ENCODE results near the gene NEK2.

Gene NEK2

GRCh38 chr1:211625040-211625439, 50.4 kb downstream of the NEK2 start:
- no peak for TF ChIP-seq ZNF8 (CRISPR knock-in tag; IDR thresholded peaks at IDR 0.05)
- no peak for TF ChIP-seq SNAI2 (CRISPR knock-in tag; IDR thresholded peaks at IDR 0.05)
- no peak for TF ChIP-seq BACH2 (CRISPR knock-in tag; IDR thresholded peaks at IDR 0.05; ENCODE audit: borderline replicate concordance)
- no peak for TF ChIP-seq CREB5 (CRISPR knock-in tag; IDR thresholded peaks at IDR 0.05; ENCODE audit: low read depth)
- TF ChIP-seq PPARA (CRISPR knock-in tag; IDR thresholded peaks at IDR 0.05; ENCODE audit: borderline replicate concordance), result no peak
- no peak for TF ChIP-seq ZNF70 (CRISPR knock-in tag; IDR thresholded peaks at IDR 0.05)
- no peak for TF ChIP-seq RARB (CRISPR knock-in tag; IDR thresholded peaks at IDR 0.05)
- no peak for TF ChIP-seq OSR1 (CRISPR knock-in tag; IDR thresholded peaks at IDR 0.05)
- no peak for TF ChIP-seq GLIS3 (CRISPR knock-in tag; IDR thresholded peaks at IDR 0.05)
- no peak for TF ChIP-seq ZC3H10 (CRISPR knock-in tag; IDR thresholded peaks at IDR 0.05)
- TF ChIP-seq ZFP30 (CRISPR knock-in tag; IDR thresholded peaks at IDR 0.05), result no peak
- no peak for TF ChIP-seq ESRRG (CRISPR knock-in tag; IDR thresholded peaks at IDR 0.05)
- no peak for TF ChIP-seq TSHZ2 (CRISPR knock-in tag; IDR thresholded peaks at IDR 0.05)
- ATAC-seq, result peak; percentile 94

GRCh38 chr1:211623515-211623914, 51.9 kb downstream of the NEK2 start:
- TF ChIP-seq TCF4 (CRISPR knock-in tag; IDR thresholded peaks at IDR 0.05; ENCODE audit: borderline replicate concordance) (no peak), ARNTL (CRISPR knock-in tag; IDR thresholded peaks at IDR 0.05; ENCODE audit: borderline replicate concordance, low read depth) (no peak), PATZ1 (CRISPR knock-in tag; IDR thresholded peaks at IDR 0.05; ENCODE audit: borderline replicate concordance) (no peak), ZFP3 (CRISPR knock-in tag; IDR thresholded peaks at IDR 0.05) (no peak), ZC3H10 (CRISPR knock-in tag; IDR thresholded peaks at IDR 0.05) (no peak), CSRNP3 (CRISPR knock-in tag; IDR thresholded peaks at IDR 0.05) (no peak), GLIS3 (CRISPR knock-in tag; IDR thresholded peaks at IDR 0.05) (no peak), CREB5 (CRISPR knock-in tag; IDR thresholded peaks at IDR 0.05; ENCODE audit: low read depth) (no peak), POU6F1 (CRISPR knock-in tag; IDR thresholded peaks at IDR 0.05; ENCODE audit: borderline replicate concordance, low read depth) (no peak), ISL1 (CRISPR knock-in tag; IDR thresholded peaks at IDR 0.05) (no peak), BACH2 (CRISPR knock-in tag; IDR thresholded peaks at IDR 0.05; ENCODE audit: borderline replicate concordance) (no peak), ZNF565 (CRISPR knock-in tag; conservative IDR thresholded peaks at IDR 0.05; ENCODE audit: low read depth) (no peak), TSHZ2 (CRISPR knock-in tag; IDR thresholded peaks at IDR 0.05) (no peak), OSR1 (CRISPR knock-in tag; IDR thresholded peaks at IDR 0.05) (no peak), ESRRG (CRISPR knock-in tag; IDR thresholded peaks at IDR 0.05) (no peak), ZNF8 (CRISPR knock-in tag; IDR thresholded peaks at IDR 0.05) (no peak), PPARA (CRISPR knock-in tag; IDR thresholded peaks at IDR 0.05; ENCODE audit: borderline replicate concordance) (no peak), SNAI2 (CRISPR knock-in tag; IDR thresholded peaks at IDR 0.05) (no peak)
- no peak for ATAC-seq

Measured in SK-N-SH treated with all-trans-retinoic acid at 6 μM for 48 hours (cell line).